G401.6 (cell line): ENCODE measurements around the gene GLI3.

Experiments used
- FAIRE-seq: peaks from 2 replicates; lab custom pipeline; 2012; peaks lifted over from hg19 to GRCh38; lab: Jason Lieb, UNC

Gene GLI3

DNA sequence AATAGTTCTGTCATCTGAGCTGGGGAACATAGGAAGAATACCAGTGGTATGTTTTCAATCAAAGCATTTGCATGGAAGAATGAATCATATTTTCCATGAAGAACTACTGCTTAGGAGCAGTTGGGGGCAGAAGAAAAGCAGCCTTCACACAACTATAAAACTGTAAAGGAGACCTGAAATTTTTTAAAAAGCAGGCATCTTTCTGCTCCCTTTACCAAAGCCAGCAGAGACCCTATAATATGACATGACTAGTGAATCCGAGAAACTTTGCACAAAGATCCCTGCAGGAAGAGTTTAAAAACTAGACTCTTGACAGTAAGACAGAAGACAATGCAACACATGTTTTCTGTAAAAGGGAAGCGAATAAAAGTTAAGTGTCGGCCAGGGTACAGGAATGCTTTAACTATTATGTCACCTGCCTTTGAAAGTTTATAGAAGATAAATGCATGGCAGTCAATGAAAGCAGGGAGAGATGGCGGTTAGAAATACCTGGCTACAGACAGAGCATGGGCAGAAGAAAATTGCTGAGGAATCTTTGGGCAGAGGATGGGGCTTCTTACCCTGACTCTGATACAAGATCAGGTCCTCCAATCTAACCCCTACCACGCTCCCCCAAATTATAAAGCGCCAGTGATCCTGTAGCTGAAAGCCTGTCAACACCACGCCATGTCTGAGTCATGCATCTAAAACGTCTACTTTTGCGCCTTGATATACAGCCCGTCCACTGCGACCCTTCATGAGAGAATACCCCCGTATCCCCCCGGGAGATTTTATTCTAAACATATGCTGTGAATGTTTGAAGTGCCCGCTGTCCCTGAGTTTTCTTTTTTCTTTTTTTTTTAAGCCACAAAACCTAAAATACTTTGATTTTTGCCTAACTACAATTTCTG lies 93.1 kb downstream of the GLI3 start:
- FAIRE-seq: no peak

DNA sequence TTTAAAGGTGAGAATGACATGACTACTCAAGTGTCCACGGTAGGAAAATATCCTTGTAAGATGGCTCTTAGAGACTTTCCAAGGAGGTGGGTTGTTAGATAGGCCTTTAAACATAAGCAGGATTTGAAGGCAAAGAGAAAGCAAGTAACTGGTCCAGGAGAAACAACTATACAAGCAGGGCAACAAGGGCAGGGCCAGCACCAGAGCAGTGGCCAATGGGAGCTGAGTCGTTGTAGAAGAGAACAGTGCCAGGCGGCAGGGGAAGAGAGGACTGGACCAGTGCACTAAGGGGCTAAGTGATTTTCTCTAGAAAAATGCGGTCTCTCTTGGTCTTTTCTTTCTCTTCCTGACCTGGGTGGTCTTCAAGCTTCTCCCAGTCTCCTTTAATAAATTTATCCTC lies 94.9 kb downstream of the GLI3 start:
- FAIRE-seq: no peak

DNA sequence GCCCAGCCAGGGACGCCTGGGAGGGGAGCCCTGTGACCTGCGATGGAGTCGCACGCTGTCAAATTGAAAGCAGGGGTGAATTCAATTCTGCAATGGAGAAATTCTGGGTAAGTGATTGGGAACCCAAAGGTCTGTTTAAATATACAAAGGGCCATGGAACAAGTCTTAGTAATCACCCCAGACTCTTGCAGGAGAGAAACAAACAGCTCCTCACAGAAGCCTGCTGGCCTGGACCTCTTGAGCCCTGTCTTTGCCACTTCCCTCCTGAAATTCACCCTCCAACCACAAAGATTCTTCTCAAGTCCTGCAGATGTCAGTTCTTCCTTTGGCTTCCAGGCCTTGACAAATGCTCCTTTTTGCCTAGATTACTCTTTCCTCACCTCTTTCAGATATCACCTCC lies 97.3 kb downstream of the GLI3 start:
- no peak for FAIRE-seq

GRCh38 chr7:42138691-42139090 lies 98.3 kb downstream of the GLI3 start:
- no peak for FAIRE-seq

DNA sequence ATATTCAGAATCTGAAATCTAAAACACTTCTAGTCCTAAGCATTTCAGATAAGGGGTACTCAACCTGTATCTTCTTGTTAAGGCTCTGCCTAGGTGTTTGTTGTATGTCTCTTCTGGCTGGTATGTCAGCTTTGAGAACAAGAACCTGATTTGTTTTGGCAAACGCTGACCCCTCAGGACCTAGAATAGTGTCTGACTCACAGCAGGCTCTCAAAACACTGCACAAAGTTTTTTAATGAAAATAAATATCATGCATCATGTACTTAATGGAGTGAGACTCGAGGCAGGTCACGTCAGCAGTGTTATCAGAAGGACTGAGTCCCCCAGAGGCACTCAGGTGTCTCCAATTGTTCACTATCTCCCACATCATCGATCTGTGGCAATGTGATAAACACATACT lies 99.1 kb downstream of the GLI3 start:
- FAIRE-seq: no peak

DNA sequence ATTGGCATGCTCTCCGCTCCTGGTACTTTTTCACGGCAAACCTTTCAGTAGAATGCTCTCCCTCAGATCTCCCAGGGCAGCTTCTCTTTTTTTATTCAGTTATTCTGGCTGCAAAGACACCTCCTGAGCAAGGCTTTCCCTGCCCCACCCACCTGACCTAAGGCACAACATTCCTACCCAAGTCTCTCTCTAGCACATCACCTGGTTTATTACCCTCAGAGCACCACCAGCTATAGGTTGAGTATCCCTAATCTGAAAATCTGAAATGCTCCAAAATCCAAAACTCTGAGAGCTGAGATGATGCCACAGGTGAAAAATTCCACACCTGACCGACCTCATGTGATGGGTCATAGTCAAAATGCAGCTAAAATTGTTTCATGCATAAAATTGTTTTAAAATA lies 99.6 kb downstream of the GLI3 start:
- no peak for FAIRE-seq

- no peak for FAIRE-seq
These were observed 101.3 kb downstream of the GLI3 start for GRCh38 chr7:42135728-42136127.

- no peak for FAIRE-seq
These were observed 102.6 kb downstream of the GLI3 start for GRCh38 chr7:42134276-42134876.

- FAIRE-seq: no peak
These were observed 103.7 kb downstream of the GLI3 start for GRCh38 chr7:42133321-42133720.

DNA sequence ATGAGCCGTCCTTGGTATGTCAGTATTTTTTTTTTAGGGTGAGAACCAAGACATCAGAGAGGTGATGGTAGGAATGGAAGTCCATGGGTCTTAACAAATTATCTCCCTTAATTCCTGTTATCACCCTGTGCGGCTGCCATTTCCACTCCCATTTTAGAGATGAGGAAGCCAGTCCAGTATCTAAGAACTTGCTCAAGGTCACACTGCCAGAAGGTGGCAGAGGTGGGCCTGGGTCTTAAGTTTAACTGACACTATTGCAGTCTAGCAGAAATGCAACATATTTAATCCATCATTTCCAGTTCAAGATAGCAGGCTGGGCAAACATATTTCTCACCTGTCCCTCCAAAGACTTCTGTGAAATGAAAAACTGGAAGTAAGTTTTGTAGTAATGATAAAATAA lies 108.3 kb downstream of the GLI3 start:
- no peak for FAIRE-seq

GRCh38 chr7:42127232-42127622 lies 109.8 kb downstream of the GLI3 start:
- FAIRE-seq: no peak

GRCh38 chr7:42126475-42127231 lies 110.4 kb downstream of the GLI3 start:
- no peak for FAIRE-seq

DNA sequence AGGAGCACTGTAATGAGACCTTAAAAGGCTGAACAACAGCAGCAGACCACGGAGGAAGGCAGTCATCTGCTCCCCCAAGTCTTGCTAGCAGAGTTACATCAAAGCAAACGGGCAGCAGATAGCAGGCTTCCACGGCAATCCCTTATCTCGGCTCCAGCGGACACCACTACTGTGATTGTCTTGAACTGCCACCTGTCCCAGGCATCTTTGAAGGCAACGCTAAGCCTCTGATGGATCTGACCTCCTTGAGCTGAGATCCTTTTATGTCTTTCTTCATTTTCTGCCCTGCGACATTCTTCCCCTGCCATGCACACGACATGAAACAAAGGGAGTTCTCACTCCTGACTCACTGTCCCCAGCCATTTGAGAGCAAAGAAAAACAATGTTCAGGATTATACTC lies 111.7 kb downstream of the GLI3 start:
- no peak for FAIRE-seq

GRCh38 chr7:42123716-42124115 lies 113.3 kb downstream of the GLI3 start:
- no peak for FAIRE-seq

- FAIRE-seq: no peak
These were observed 116.8 kb downstream of the GLI3 start for GRCh38 chr7:42120191-42120590.

GRCh38 chr7:42117201-42117600 lies 119.8 kb downstream of the GLI3 start:
- no peak for FAIRE-seq

- no peak for FAIRE-seq
These were observed 121.2 kb downstream of the GLI3 start for GRCh38 chr7:42115795-42116194.

GRCh38 chr7:42110333-42110732 lies 126.7 kb downstream of the GLI3 start:
- no peak for FAIRE-seq

DNA sequence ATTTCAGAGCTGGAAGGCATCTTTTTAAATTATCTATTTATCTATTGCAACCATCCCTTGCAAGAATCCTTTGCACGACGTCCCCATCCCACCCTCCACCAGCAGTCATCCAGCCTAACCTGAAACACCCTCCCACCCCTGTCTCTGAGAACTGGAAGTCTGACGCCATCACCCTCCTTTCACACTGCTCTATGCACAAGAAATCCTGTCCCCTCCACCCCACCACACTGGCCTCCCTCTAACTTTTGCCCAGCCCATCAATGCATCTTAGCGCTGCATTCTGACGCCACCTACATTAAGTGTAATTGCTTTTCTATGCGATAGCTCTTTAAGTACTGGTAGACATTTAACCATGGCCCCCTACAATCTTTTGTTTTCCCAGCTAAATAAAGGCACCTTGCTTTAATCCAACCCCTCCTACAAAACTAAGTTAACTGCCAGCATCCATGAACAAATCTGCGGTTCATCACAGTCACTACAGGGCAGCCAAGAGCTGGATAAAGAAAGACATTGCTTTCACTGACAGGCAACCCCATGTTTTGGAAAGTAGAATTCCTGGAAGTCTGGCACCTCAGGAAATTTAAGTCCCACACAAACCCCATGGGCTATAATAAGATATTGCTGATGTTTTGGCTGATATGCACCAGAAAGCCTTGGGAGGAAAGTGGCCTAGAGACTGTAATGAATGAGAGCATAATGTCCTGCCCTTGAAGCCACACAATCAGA lies 128.0 kb downstream of the GLI3 start:
- no peak for FAIRE-seq

DNA sequence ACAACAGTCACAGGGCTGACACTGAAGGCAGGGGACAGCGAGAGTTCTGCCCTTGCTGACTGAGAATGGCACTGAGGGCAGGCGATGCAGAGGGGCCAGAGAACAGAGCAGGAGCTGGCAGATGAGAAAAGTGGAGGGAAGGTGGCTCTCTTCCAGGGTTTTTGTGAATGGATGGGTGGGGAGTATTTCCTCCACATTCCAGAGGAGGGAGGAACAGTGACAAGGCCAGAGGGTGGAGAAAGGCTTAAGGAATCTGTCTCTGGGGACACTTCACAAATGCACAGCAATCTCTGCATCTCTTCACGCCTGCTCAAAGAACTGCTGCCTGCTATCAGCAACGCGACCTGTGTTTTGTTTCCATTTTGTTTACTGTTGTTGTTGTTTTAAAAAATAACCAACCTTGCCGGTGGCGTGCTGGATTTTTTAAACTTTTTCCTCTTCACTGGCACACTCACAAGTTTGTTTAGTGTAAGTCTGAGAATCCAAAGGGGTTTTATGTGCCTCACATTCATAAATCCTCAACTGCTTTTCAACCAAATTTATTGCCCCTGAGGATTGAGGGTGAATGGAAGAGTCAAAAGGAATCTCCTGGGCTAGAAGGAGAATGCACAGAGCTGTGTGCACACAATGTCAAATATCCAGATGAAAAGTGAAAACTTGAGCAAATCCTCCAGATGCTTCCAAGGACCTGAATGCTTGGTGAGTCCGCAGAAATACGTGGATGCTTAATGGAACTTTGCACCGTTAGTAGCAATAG lies 129.3 kb downstream of the GLI3 start:
- FAIRE-seq: no peak

DNA sequence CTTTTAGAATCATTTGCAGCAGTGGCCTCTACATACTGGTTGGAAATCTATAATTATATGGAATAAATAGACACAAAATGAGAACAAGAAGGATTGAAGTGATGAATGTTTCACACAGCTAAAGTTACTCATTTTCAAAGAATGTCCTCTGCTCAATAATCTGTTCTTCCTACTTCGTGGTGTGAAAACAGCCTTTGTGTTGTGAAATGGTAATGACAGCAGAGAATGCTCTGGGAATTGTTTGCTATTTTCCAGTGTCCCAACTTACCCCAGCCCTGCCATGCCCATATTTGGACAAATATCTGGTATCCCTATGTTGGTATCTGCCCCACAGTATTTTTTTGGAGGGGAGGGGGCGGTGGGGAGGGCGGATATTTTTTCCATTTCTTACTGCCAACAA lies 130.4 kb downstream of the GLI3 start:
- no peak for FAIRE-seq
